ENCODE data around the gene IFI27.

DNA sequence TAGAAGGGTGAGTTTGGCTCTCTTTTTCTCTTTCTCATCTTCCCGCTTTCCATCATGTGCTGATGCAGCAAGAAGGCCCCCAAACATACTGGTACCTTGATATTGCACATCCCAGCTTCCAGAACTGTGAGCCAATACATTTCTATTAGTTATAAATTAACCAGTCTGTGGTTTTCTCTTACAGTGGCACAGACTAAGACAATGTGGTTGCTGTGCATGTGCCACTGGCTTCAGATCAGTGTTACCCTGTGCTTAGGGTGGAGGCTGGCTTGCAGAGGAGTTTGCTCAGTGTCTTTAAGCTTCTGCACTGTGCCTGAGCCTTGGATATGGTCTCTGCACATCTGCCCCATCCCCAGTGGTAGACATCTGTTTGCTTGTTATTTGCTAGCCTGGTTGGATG lies 13.3 kb downstream of the IFI27 start:
- TF ChIP-seq POLR2A (IDR thresholded peaks at IDR 0.05; ENCODE audit: low read length): no peak
- TF ChIP-seq, protein P1, sequence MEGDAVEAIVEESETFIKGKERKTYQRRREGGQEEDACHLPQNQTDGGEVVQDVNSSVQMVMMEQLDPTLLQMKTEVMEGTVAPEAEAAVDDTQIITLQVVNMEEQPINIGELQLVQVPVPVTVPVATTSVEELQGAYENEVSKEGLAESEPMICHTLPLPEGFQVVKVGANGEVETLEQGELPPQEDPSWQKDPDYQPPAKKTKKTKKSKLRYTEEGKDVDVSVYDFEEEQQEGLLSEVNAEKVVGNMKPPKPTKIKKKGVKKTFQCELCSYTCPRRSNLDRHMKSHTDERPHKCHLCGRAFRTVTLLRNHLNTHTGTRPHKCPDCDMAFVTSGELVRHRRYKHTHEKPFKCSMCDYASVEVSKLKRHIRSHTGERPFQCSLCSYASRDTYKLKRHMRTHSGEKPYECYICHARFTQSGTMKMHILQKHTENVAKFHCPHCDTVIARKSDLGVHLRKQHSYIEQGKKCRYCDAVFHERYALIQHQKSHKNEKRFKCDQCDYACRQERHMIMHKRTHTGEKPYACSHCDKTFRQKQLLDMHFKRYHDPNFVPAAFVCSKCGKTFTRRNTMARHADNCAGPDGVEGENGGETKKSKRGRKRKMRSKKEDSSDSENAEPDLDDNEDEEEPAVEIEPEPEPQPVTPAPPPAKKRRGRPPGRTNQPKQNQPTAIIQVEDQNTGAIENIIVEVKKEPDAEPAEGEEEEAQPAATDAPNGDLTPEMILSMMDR (IDR thresholded peaks at IDR 0.05): no peak
- TF ChIP-seq E2F6 (IDR thresholded peaks at IDR 0.05; ENCODE audit: borderline replicate concordance, low read depth): no peak
- TF ChIP-seq MYC (IDR thresholded peaks at IDR 0.05; ENCODE audit: borderline replicate concordance, low read length): no peak
- TF ChIP-seq BHLHE40 (IDR thresholded peaks at IDR 0.05; ENCODE audit: low read depth, low read length): no peak
- no peak for TF ChIP-seq SREBF2 (IDR thresholded peaks at IDR 0.05)

Data from A549 (cell line).